Measurements from ENCODE around the gene SURF4. TPM values are rescaled to one million over a fixed set of nuclear protein-coding genes. Genes with fewer than 3 reads are reported as not detected.

Gene SURF4
- polyA plus RNA-seq, 2 of the 4 experiments (the other 2 are of a cell fraction) = 159 to 169 TPM

GRCh38 chr9:133402689-133403088, 26.8 kb upstream of the SURF4 start:
- ATAC-seq (no peak), FAIRE-seq (no peak), DNase-seq (ENCODE audit: low read depth in 1 of 2, low spot score in 1 of 2) (no peak)
- no peak overlapping the region for H3K27ac ChIP-seq
- H3K4me2 ChIP-seq = no peak overlapping the region
- H3K4me3 ChIP-seq = no peak overlapping the region
- H3K9me3 ChIP-seq = no peaks in the 10 kb centered on the region
- no peaks in the 10 kb centered on the region for H3K4me1 ChIP-seq
- POLR2A ChIA-PET = no interaction called here
- TF ChIP-seq CTCF (IDR thresholded peaks at IDR 0.05) (no peak), JUN (IDR thresholded peaks at IDR 0.05) (no peak), ELK1 (IDR thresholded peaks at IDR 0.05; ENCODE audit: low read depth, low read length) (no peak), SREBF2 (IDR thresholded peaks at IDR 0.05) (no peak), CHD4 (IDR thresholded peaks at IDR 0.05; ENCODE audit: borderline replicate concordance) (no peak), POLR2AphosphoS2 (conservative IDR thresholded peaks at IDR 0.05; ENCODE audit: low read length) (no peak)
- CTCF ChIA-PET = interaction anchor here (0.6 to 4.9 kb wide), 13 partner anchors 10 to 222 kb away, joined by 3 to 45 read pairs (median 4); partner anchors contain the start of gene REXO4
- WGBS (ENCODE audit: missing lambda C conversion rate) = no CpG with 5 or more reads among the region's 7 CpGs

GRCh38 chr9:133401588-133401987, 25.7 kb upstream of the SURF4 start:
- H3K4me2 ChIP-seq = no peak overlapping the region
- TF ChIP-seq PBX3 (IDR thresholded peaks at IDR 0.05) = no peak
- TF ChIP-seq BHLHE40 (IDR thresholded peaks at IDR 0.05; ENCODE audit: low read depth, low read length) = no peak
- no peak for TF ChIP-seq NFE2L2 (conservative IDR thresholded peaks at IDR 0.05; ENCODE audit: low read length)
- TF ChIP-seq GATA3 (IDR thresholded peaks at IDR 0.05; ENCODE audit: borderline replicate concordance) = no peak
- no peak for TF ChIP-seq MYC (IDR thresholded peaks at IDR 0.05; ENCODE audit: borderline replicate concordance, low read length)
- TF ChIP-seq E2F6 (IDR thresholded peaks at IDR 0.05; ENCODE audit: borderline replicate concordance, low read depth) = no peak
- TF ChIP-seq CBX8 (IDR thresholded peaks at IDR 0.05) = no peak
- no peak for TF ChIP-seq ESRRA (IDR thresholded peaks at IDR 0.05; ENCODE audit: borderline replicate concordance, low read length)
- no peak overlapping the region for H3K27ac ChIP-seq
- ATAC-seq (no peak), FAIRE-seq (no peak), DNase-seq (ENCODE audit: low read depth in 1 of 2, low spot score in 1 of 2) (no peak)
- H3K4me3 ChIP-seq = no peak overlapping the region
- ChIA-PET CTCF (interaction anchor here (0.6 to 4.9 kb wide), 3 partner anchors 15 to 209 kb away, joined by 3 to 45 read pairs (median 5); partner anchors contain the start of gene REXO4), POLR2A (no interaction called here)
- no peaks in the 10 kb centered on the region for H3K9me3 ChIP-seq
- 67% methylated on average over 2 of the region's 6 CpGs for WGBS (ENCODE audit: missing lambda C conversion rate)
- no peaks in the 10 kb centered on the region for H3K4me1 ChIP-seq

- ChIA-PET POLR2A (interaction anchor here (0.7 kb wide), 1 partner anchor 323 kb away, joined by 6 read pairs; no protein-coding TSS in a partner anchor), CTCF (interaction anchor here (0.9 to 1.2 kb wide), 3 partner anchors 20 to 86 kb away, joined by 3 to 4 read pairs (median 3); no protein-coding TSS in a partner anchor)
- Histone ChIP-seq H3K4me1 (no peaks in the 10 kb centered on the region), H3K4me2 (no peak overlapping the region), H3K27ac (no peak overlapping the region), H3K4me3 (no peak overlapping the region), H3K9me3 (no peaks in the 10 kb centered on the region)
- DNase-seq (ENCODE audit: low read depth in 1 of 2, low spot score in 1 of 2) (no peak), ATAC-seq (no peak), FAIRE-seq (no peak)
- 50% methylated on average over 1 of the region's 12 CpGs for WGBS (ENCODE audit: missing lambda C conversion rate)
- no peak for TF ChIP-seq HOXB13 (CRISPR knock-in tag; IDR thresholded peaks at IDR 0.05; ENCODE audit: low read depth)
- TF ChIP-seq HOXB5 (CRISPR knock-in tag; IDR thresholded peaks at IDR 0.05) = no peak
- TF ChIP-seq POLR2A (IDR thresholded peaks at IDR 0.05; ENCODE audit: low read length) = no peak
- TF ChIP-seq FOSB (CRISPR knock-in tag; IDR thresholded peaks at IDR 0.05) = no peak
- no peak for TF ChIP-seq REST (IDR thresholded peaks at IDR 0.05)
- TF ChIP-seq HOXA7 (CRISPR knock-in tag; IDR thresholded peaks at IDR 0.05) = no peak
- no peak for TF ChIP-seq EP300 (IDR thresholded peaks at IDR 0.05)
- TF ChIP-seq RCOR1 (IDR thresholded peaks at IDR 0.05; ENCODE audit: low read depth, low read length) = no peak
- TF ChIP-seq MYC (IDR thresholded peaks at IDR 0.05; ENCODE audit: borderline replicate concordance, low read length) = no peak
- TF ChIP-seq HES2 (IDR thresholded peaks at IDR 0.05) = no peak
- TF ChIP-seq ZC3H11A (IDR thresholded peaks at IDR 0.05) = no peak
- TF ChIP-seq SMC3 (IDR thresholded peaks at IDR 0.05) = no peak
- no peak for TF ChIP-seq CBX2 (IDR thresholded peaks at IDR 0.05; ENCODE audit: borderline replicate concordance, low read depth)
- no peak for TF ChIP-seq E2F6 (IDR thresholded peaks at IDR 0.05; ENCODE audit: borderline replicate concordance, low read depth)
Measured at GRCh38 chr9:133400292-133400691, 24.4 kb upstream of the SURF4 start.
